ENCODE data around the gene NEK6. TPM values are rescaled to one million over a fixed set of nuclear protein-coding genes. Genes with fewer than 3 reads are reported as not detected.

Gene NEK6
- total RNA-seq, 1 donor from 2014 or later: 8.7 TPM

- TF ChIP-seq, protein P1, sequence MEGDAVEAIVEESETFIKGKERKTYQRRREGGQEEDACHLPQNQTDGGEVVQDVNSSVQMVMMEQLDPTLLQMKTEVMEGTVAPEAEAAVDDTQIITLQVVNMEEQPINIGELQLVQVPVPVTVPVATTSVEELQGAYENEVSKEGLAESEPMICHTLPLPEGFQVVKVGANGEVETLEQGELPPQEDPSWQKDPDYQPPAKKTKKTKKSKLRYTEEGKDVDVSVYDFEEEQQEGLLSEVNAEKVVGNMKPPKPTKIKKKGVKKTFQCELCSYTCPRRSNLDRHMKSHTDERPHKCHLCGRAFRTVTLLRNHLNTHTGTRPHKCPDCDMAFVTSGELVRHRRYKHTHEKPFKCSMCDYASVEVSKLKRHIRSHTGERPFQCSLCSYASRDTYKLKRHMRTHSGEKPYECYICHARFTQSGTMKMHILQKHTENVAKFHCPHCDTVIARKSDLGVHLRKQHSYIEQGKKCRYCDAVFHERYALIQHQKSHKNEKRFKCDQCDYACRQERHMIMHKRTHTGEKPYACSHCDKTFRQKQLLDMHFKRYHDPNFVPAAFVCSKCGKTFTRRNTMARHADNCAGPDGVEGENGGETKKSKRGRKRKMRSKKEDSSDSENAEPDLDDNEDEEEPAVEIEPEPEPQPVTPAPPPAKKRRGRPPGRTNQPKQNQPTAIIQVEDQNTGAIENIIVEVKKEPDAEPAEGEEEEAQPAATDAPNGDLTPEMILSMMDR (IDR thresholded peaks at IDR 0.05; ENCODE audit: borderline replicate concordance): no peak
- intact Hi-C loops (cut with micrococcal nuclease): no loop called here
- Histone ChIP-seq H3K4me1 (peaks cover 47% of the 10 kb centered on the region), H3K9me3 (replicated peaks) (no peaks in the 10 kb centered on the region), H3K36me3 (peaks cover 17% of the 10 kb centered on the region), H3K4me3 (no peak overlapping the region), H3K27ac (replicated peaks) (no peak overlapping the region), H3K27me3 (ENCODE audit: low read depth) (no peaks in the 10 kb centered on the region)
- no peak for DNase-seq
Observed at GRCh38 chr9:124384210-124384609, 126.5 kb downstream of the NEK6 start.

DNA sequence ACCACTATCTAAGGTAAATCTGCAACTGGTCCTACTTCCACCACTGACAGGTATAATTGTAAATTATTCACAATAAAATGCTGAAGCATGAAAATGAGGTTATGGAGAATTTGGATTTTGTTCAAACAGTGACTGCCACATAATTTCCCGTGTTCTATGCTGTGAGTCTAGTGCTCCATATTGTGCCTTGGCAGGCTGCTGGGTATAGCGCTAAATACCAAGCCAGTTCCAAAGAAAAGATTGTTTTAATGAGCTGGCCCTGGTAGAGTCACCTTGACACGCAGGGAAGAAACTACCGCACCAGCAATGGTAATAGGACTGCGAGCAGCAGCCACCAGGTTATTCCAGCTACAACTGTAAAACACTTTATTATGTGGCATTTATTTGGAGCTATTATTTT, 127.1 kb downstream of the NEK6 start:
- intact Hi-C loops (cut with micrococcal nuclease): no loop called here
- Histone ChIP-seq H3K36me3 (peaks cover 11% of the 10 kb centered on the region), H3K9me3 (replicated peaks) (no peaks in the 10 kb centered on the region)

DNA sequence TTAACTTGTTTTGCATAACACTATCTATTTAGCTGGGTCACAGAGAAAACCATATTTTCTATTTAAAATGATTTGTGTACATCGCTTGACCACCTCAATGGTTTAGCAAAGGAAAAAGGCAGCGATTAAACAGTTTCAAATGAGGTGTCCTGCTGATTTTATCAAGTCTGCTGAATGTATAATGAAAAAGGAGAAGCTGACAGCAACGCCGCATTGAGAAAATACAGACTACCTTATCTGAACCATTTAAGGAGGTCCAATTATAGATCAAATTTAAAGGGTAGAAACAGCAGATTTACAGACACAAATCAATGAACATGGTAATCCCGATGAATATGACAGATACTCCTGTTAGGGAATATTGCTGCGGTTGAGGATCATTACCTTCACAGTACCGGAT, 127.9 kb downstream of the NEK6 start:
- Histone ChIP-seq H3K4me3 (no peak overlapping the region), H3K27ac (replicated peaks) (no peak overlapping the region), H3K27me3 (ENCODE audit: low read depth) (no peaks in the 10 kb centered on the region), H3K36me3 (peaks cover 8% of the 10 kb centered on the region), H3K9me3 (replicated peaks) (no peaks in the 10 kb centered on the region), H3K4me1 (peaks cover 57% of the 10 kb centered on the region)
- TF ChIP-seq, protein P1 (IDR thresholded peaks at IDR 0.05; ENCODE audit: borderline replicate concordance): no peak
- intact Hi-C loops (cut with micrococcal nuclease): no loop called here
- no peak for DNase-seq

More for the DNA sequence above, 127.1 kb downstream of the NEK6 start:
- Histone ChIP-seq H3K4me1 (peaks cover 50% of the 10 kb centered on the region), H3K4me3 (no peak overlapping the region), H3K27ac (replicated peaks) (no peak overlapping the region), H3K27me3 (ENCODE audit: low read depth) (no peaks in the 10 kb centered on the region)
- no peak for DNase-seq
- TF ChIP-seq, protein P1 (IDR thresholded peaks at IDR 0.05; ENCODE audit: borderline replicate concordance): no peak

- Histone ChIP-seq H3K9me3 (replicated peaks) (no peaks in the 10 kb centered on the region), H3K4me1 (peaks cover 63% of the 10 kb centered on the region), H3K4me3 (no peak overlapping the region), H3K36me3 (peaks cover 8% of the 10 kb centered on the region), H3K27ac (replicated peaks) (no peak overlapping the region), H3K27me3 (ENCODE audit: low read depth) (no peaks in the 10 kb centered on the region)
- TF ChIP-seq, protein P1 (IDR thresholded peaks at IDR 0.05; ENCODE audit: borderline replicate concordance): no peak
- DNase-seq: no peak
- intact Hi-C loops (cut with micrococcal nuclease): no loop called here
Observed at GRCh38 chr9:124386201-124386600, 128.5 kb downstream of the NEK6 start.

- DNase-seq: no peak
- H3K27ac ChIP-seq (replicated peaks): no peak overlapping the region
- H3K36me3 ChIP-seq: peaks cover 5% of the 10 kb centered on the region
- peaks cover 80% of the 10 kb centered on the region for H3K4me1 ChIP-seq
- H3K4me3 ChIP-seq: no peak overlapping the region
- no peaks in the 10 kb centered on the region for H3K9me3 ChIP-seq (replicated peaks)
- no peaks in the 10 kb centered on the region for H3K27me3 ChIP-seq (ENCODE audit: low read depth)
- TF ChIP-seq, protein P1 (IDR thresholded peaks at IDR 0.05; ENCODE audit: borderline replicate concordance): no peak
- intact Hi-C loops (cut with micrococcal nuclease): no loop called here
Observed at GRCh38 chr9:124388275-124389048, 130.7 kb downstream of the NEK6 start.
